HFF-Myc (cell line): ENCODE measurements around the gene HLA-DQA2.
"Not testable (repeated sequence)": the region's sequence is repeated elsewhere in the genome, so short reads cannot be mapped to it uniquely, and the experiment has no call there.

Experiments
- DNase-seq: peaks from one replicate; pipeline ENCODE4 v3.0.0-alpha.2; 2011; ENCODE audit warnings: low read depth; ENCODE audit errors: extremely low read depth
- H3K4me3 ChIP-seq: replicated peaks from 2 replicates; pipeline ENCODE4 v1.5.1; 2011; ENCODE audit warnings: low read depth, mild to moderate bottlenecking, control low read depth, low read length
- TF ChIP-seq, protein P1 (sequence below): IDR thresholded peaks from 2 replicates; pipeline ENCODE4 v1.5.1; 2012; ENCODE audit warnings: mild to moderate bottlenecking, low read depth, low read length, control low read depth; ENCODE audit errors: missing control alignments

HLA-DQA2 gene

GRCh38 chr6:32741031-32741960 lies at the start of gene HLA-DQA2:
Gene HLA-DQA2 (plus strand): TSS chr6:32741391. CDS start chr6:32741444, 53 bp downstream.
- TF ChIP-seq, protein P1, sequence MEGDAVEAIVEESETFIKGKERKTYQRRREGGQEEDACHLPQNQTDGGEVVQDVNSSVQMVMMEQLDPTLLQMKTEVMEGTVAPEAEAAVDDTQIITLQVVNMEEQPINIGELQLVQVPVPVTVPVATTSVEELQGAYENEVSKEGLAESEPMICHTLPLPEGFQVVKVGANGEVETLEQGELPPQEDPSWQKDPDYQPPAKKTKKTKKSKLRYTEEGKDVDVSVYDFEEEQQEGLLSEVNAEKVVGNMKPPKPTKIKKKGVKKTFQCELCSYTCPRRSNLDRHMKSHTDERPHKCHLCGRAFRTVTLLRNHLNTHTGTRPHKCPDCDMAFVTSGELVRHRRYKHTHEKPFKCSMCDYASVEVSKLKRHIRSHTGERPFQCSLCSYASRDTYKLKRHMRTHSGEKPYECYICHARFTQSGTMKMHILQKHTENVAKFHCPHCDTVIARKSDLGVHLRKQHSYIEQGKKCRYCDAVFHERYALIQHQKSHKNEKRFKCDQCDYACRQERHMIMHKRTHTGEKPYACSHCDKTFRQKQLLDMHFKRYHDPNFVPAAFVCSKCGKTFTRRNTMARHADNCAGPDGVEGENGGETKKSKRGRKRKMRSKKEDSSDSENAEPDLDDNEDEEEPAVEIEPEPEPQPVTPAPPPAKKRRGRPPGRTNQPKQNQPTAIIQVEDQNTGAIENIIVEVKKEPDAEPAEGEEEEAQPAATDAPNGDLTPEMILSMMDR = no peak
- no peak within 1 kb of the TSS for H3K4me3 ChIP-seq
- DNase-seq = no peak

DNA sequence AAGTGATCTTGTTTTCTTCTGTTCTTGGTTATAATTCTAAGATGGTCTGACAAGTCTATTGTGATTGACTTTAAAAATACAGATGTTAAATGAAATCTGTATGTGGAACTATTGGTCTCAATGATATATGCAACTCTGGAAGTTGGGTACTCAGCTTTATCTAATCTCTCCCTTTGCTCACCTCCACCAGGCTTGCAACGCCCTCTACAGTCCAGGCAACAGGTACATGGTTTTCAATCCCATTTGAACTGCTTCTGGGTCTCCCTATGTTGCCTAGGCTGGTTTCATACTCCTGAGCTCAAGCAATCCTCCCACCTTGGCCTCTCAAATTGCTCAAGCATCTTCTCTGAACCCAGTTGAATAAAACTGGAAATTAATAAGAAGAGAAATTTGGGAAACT lies 49.2 kb upstream of the HLA-DQA2 start:
- no peak overlapping the region for H3K4me3 ChIP-seq
- no peak for DNase-seq
- TF ChIP-seq, protein P1 = peak; percentile 34

GRCh38 chr6:32697031-32697430 lies 44.2 kb upstream of the HLA-DQA2 start:
- H3K4me3 ChIP-seq = no peak overlapping the region
- DNase-seq = no peak
- TF ChIP-seq, protein P1 = no peak

GRCh38 chr6:32700391-32701040 lies 40.7 kb upstream of the HLA-DQA2 start:
- TF ChIP-seq, protein P1 = peak; percentile 63
- H3K4me3 ChIP-seq = no peak overlapping the region
- peak; percentile 33 for DNase-seq

DNA sequence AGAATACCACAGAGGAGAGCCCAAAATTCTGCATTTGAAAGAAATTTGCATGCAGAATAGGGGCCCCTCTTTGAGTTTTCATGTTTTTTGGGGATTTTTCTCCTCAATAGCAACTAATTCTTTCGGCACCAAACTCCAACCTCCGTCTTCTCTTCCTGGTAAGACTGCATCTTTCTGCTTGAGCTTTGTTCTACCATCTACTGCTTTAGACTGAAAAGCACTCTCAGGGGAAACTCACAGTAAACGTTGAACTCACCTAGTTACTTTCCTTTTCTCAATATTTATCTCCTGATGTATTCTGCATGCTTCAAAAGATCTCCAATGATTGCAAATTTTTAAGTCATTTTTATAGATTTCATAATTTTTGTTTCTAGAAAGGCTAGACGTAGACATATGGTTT lies 37.8 kb upstream of the HLA-DQA2 start:
- TF ChIP-seq, protein P1 = no peak
- DNase-seq = no peak

DNA sequence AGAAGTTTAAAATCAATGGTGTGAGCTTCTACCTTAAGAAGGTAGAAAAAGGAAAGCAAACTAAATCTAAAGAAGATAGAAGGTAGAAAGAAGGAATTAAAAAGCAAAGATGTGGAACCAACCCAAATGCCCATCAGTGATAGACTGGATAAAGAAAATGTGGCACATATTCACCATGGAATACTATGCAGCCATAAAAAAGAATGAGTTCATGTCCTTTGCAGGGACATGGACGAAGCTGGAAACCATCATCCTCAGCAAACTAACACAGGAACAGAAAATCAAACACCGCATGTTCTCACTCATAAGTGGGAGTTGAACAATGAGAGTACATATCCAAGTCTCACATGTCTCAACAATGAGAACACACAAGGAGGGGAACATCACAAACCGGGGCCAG lies 36.0 kb upstream of the HLA-DQA2 start:
- H3K4me3 ChIP-seq, DNase-seq: not testable (repeated sequence)

More for the DNA sequence above, 37.8 kb upstream of the HLA-DQA2 start:
- H3K4me3 ChIP-seq = no peak overlapping the region

GRCh38 chr6:32709625-32710024 lies 31.6 kb upstream of the HLA-DQA2 start:
- no peak overlapping the region for H3K4me3 ChIP-seq
- DNase-seq = no peak
- TF ChIP-seq, protein P1 = no peak
